GM19193 (cell line): Measurements from ENCODE around the gene FGF1.

Experiments used
- POLR2A ChIP-seq: IDR thresholded peaks from 4 replicates; pipeline ENCODE4 v1.6.1; 2011; ENCODE audit not compliant: insufficient read depth, insufficient read length; ENCODE audit errors: extremely low read depth

Gene FGF1

GRCh38 chr5:142701673-142702311 lies 15.9 kb upstream of the FGF1 start:
- no peak for TF ChIP-seq POLR2A

DNA sequence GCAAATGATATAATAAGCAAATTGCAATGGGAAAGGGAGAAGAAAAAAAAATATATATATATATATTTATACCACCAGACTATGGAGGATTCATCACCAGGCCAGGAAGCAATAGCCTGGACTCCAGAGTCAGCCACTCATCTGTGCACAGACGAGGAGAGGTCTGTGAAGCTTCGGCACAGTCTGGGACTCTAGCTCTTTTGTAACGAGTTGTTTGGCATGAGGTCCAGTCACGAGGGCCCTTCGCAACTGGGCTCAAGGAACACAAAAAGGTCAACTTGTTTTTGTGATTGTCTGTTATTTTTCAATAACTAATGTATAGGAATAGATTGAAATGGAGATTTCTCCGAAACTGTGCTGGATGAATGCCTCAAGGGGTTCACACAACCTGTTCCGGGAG lies 14.7 kb upstream of the FGF1 start:
- no peak for TF ChIP-seq POLR2A

DNA sequence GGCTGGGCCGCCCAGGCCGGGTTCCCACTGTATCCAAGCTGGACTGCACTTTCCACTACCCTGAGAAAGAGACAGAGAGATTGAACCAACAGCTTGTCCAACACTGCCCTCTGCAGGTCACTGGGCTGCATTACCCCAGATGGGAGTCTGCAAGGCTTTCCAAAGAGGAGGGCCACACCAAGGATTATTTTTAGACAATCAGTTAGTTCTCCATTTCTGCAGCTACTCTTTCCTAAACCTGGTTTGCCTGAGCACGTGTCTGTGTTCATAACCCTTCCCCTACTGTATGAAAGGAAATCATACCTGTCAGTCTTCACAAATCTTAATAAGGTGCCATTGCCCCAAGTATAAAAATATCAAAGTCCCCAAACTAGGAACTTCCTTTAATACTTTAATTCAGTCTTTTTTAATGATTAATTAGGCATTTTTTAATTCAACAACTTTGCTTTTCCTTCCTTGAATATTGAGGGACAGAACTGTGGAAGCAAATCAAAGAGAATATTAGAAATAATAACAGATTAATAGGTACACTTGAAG lies 13.4 kb upstream of the FGF1 start:
- no peak for TF ChIP-seq POLR2A

GRCh38 chr5:142698447-142699183 lies 12.7 kb upstream of the FGF1 start:
- no peak for TF ChIP-seq POLR2A

- TF ChIP-seq POLR2A, result no peak
Measured at GRCh38 chr5:142697356-142698255, 11.7 kb upstream of the FGF1 start.

DNA sequence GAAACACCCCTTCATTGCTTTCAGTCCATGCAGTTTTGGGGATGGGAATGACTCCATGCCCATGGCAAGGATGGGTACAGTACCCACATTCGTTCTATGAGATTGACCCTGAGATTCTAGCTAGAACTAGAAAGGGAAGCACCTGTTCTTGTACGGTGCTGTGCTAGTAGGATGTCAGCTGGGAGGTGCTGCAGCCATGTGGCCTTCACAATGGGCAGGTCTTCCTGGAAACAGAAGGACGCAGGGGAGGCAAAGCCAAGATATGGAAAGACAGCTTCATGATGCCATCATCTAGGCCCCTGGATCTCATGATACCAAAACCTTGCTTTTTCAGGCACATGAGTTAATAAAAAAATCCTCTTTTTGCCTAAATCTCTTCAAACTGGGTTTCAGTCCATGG lies 10.5 kb upstream of the FGF1 start:
- TF ChIP-seq POLR2A, result no peak

GRCh38 chr5:142694092-142694856 lies 8.4 kb upstream of the FGF1 start:
- no peak for TF ChIP-seq POLR2A

DNA sequence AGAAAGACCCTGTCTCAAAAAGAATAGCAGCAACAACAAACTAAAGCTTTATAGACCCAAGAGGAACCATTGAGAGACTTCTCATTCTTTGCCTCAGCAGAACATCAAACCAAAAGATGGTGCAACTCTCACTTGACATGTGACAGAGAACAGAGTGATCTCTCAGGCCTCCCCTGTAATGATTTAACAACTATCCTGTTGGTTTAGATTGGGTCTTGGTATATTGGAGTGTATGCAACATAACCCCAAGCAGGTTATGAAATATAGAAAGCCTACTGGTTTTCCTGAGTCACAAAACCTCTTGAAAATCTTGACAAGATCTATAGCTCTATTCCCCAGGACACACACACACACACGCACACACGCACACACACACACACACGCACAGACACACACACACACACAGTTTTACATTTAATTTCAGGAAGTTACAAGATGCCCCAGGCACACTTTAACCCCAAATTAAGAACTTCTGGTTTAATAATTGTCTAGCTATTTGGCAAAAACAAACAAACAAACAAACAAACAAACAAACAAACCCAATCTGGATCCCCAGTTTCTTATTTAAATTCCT lies 6.5 kb upstream of the FGF1 start:
- no peak for TF ChIP-seq POLR2A

DNA sequence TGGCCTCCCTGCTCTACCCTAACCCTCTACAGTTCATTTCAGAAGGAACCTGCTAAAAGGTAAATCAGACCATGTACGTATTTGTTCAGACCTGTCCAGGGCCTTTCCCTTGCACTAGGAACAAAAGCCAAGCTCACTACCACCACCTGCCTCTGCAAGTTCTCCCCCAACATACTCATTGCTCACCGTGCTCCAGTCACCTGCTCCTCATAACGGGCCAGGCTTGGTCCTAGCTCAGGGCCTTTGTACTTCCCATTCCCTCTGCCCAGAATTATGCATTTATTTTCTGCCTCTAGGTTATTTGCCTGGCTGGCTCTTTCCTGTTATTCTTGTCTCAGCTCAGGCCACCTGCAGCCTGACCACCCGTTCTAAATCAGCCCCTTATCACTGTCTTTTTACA lies 4.8 kb upstream of the FGF1 start:
- TF ChIP-seq POLR2A, result no peak

GRCh38 chr5:142689081-142689480 lies 3.2 kb upstream of the FGF1 start:
- no peak for TF ChIP-seq POLR2A

- TF ChIP-seq POLR2A, result no peak
Measured at GRCh38 chr5:142688281-142688989, 2.5 kb upstream of the FGF1 start.

GRCh38 chr5:142686968-142687367 lies 1.1 kb upstream of the FGF1 start:
- TF ChIP-seq POLR2A, result no peak

- TF ChIP-seq POLR2A, result no peak
Measured at GRCh38 chr5:142686210-142686734, 382 bp upstream of the FGF1 start.
